A172 (cell line): ENCODE results near the gene RANBP17. TPM values are rescaled to one million over a fixed set of nuclear protein-coding genes. Genes with fewer than 3 reads are reported as not detected.

ENCODE experiments used
- DNase-seq: peaks from one replicate; pipeline ENCODE4 v3.0.0-alpha.2; 2015; ENCODE audit warnings: low spot score
- total RNA-seq: library from RNA; depleted of rRNA; stranded (reverse); fragments of >200 nt; shearing (Covaris generic); gene quantifications from 2 replicates; pipeline ENCODE4 v1.2.3, GENCODE V29; 2014; rRNA removed

Gene RANBP17
- total RNA-seq, 1 experiment from 2014 or later = not detected

- DNase-seq = no peak
These were observed 454.7 kb downstream of the RANBP17 start for GRCh38 chr5:171316258-171317121.

- no peak for DNase-seq
These were observed 455.4 kb downstream of the RANBP17 start for GRCh38 chr5:171317230-171317629.

GRCh38 chr5:171318026-171318425, 456.2 kb downstream of the RANBP17 start:
- DNase-seq = no peak

- no peak for DNase-seq
These were observed 459.6 kb downstream of the RANBP17 start for GRCh38 chr5:171321447-171321846.

GRCh38 chr5:171322527-171322926, 460.7 kb downstream of the RANBP17 start:
- DNase-seq = no peak

- DNase-seq = no peak
These were observed 461.2 kb downstream of the RANBP17 start for GRCh38 chr5:171323007-171323406.

- DNase-seq = no peak
These were observed 462.2 kb downstream of the RANBP17 start for GRCh38 chr5:171323806-171324632.

GRCh38 chr5:171330021-171330420, 468.2 kb downstream of the RANBP17 start:
- DNase-seq = no peak

GRCh38 chr5:171335616-171336015, 473.8 kb downstream of the RANBP17 start:
- no peak for DNase-seq

GRCh38 chr5:171336521-171337209, 474.8 kb downstream of the RANBP17 start:
- no peak for DNase-seq

GRCh38 chr5:171337210-171337569, 475.4 kb downstream of the RANBP17 start:
- no peak for DNase-seq

- no peak for DNase-seq
These were observed 478.2 kb downstream of the RANBP17 start for GRCh38 chr5:171340042-171340441.

GRCh38 chr5:171340491-171340890, 478.7 kb downstream of the RANBP17 start:
- DNase-seq = no peak

GRCh38 chr5:171342362-171343111, 480.7 kb downstream of the RANBP17 start:
- DNase-seq = peak; percentile 56

GRCh38 chr5:171344936-171345608, 483.3 kb downstream of the RANBP17 start:
- DNase-seq = no peak

Other genes starting within 250 kb of the RANBP17 start
- not detected in 2 replicates for gene GABRP, start 78.3 kb upstream of the RANBP17 start, total RNA-seq